ENCODE results near the gene PCDH9.
A peak's percentile ranks its signal among the peaks of the same experiment; 100 is the strongest.

The PCDH9 gene

GRCh38 chr13:66807251-66807650 is 422.9 kb downstream of the PCDH9 start:
- TF ChIP-seq CTCF (conservative IDR thresholded peaks at IDR 0.05; ENCODE audit: control insufficient read depth, insufficient read depth, low read depth, low read length), result no peak
- DNase-seq (ENCODE audit: low read depth), result no peak
- H3K4me3 ChIP-seq (ENCODE audit: control insufficient read depth, low read depth, low read length), result no peak overlapping the region

- TF ChIP-seq CTCF (conservative IDR thresholded peaks at IDR 0.05; ENCODE audit: control insufficient read depth, insufficient read depth, low read depth, low read length), result no peak
- H3K4me3 ChIP-seq (ENCODE audit: control insufficient read depth, low read depth, low read length), result no peak overlapping the region
- DNase-seq (ENCODE audit: low read depth), result peak; percentile 73
These were observed 424.5 kb downstream of the PCDH9 start for GRCh38 chr13:66805657-66806056.

GRCh38 chr13:66803808-66804456 is 426.2 kb downstream of the PCDH9 start:
- H3K4me3 ChIP-seq (ENCODE audit: control insufficient read depth, low read depth, low read length), result no peak overlapping the region
- TF ChIP-seq CTCF (conservative IDR thresholded peaks at IDR 0.05; ENCODE audit: control insufficient read depth, insufficient read depth, low read depth, low read length), result no peak
- peak; percentile 38 for DNase-seq (ENCODE audit: low read depth)

- no peak for TF ChIP-seq CTCF (conservative IDR thresholded peaks at IDR 0.05; ENCODE audit: control insufficient read depth, insufficient read depth, low read depth, low read length)
- no peak overlapping the region for H3K4me3 ChIP-seq (ENCODE audit: control insufficient read depth, low read depth, low read length)
- DNase-seq (ENCODE audit: low read depth), result no peak
These were observed 426.9 kb downstream of the PCDH9 start for GRCh38 chr13:66803013-66803807.

- DNase-seq (ENCODE audit: low read depth), result no peak
- TF ChIP-seq CTCF (conservative IDR thresholded peaks at IDR 0.05; ENCODE audit: control insufficient read depth, insufficient read depth, low read depth, low read length), result no peak
- no peak overlapping the region for H3K4me3 ChIP-seq (ENCODE audit: control insufficient read depth, low read depth, low read length)
These were observed 434.5 kb downstream of the PCDH9 start for GRCh38 chr13:66795636-66796035.

- no peak overlapping the region for H3K4me3 ChIP-seq (ENCODE audit: control insufficient read depth, low read depth, low read length)
- no peak for DNase-seq (ENCODE audit: low read depth)
- TF ChIP-seq CTCF (conservative IDR thresholded peaks at IDR 0.05; ENCODE audit: control insufficient read depth, insufficient read depth, low read depth, low read length), result no peak
These were observed 435.6 kb downstream of the PCDH9 start for GRCh38 chr13:66794340-66795031.
